HepG2 (cell line): ENCODE measurements around the gene ZER1. TPM values are rescaled to one million over a fixed set of nuclear protein-coding genes. Genes with fewer than 3 reads are reported as not detected.

Experiments used
- ADNP ChIP-seq: sonication (generic); formaldehyde crosslinking; IDR thresholded peaks from 2 replicates; pipeline ENCODE4 v1.4.0; 2020; ENCODE audit warnings: missing genetic modification reagents
- ASH2L ChIP-seq: fragments of 300-600, 200-600 bp; sonication (generic); IDR thresholded peaks from 2 replicates; pipeline ENCODE4 v1.7.0; 2017; ENCODE audit warnings: low read depth, mild to moderate bottlenecking, moderate library complexity, mixed read lengths, low read length; ENCODE audit not compliant: insufficient read length
- ATF2 ChIP-seq: sonication (generic); formaldehyde crosslinking; IDR thresholded peaks from 2 replicates; pipeline ENCODE4 v1.4.0; 2020; ENCODE audit warnings: missing genetic modification reagents
- GATA4 ChIP-seq: sonication (generic); IDR thresholded peaks from 2 replicates; pipeline ENCODE4 v1.6.1; 2016; ENCODE audit warnings: antibody characterized with exemption, low read depth, borderline replicate concordance
- GTF3A ChIP-seq: sonication (generic); formaldehyde crosslinking; conservative IDR thresholded peaks from 2 replicates; pipeline ENCODE4 v1.4.0; 2020; ENCODE audit warnings: mild to moderate bottlenecking, missing genetic modification reagents
- HMG20B ChIP-seq: conservative IDR thresholded peaks from 2 replicates; pipeline ENCODE4 v1.6.1; 2016; ENCODE audit warnings: missing genetic modification reagents, missing compliant biosample characterization
- IKZF5 ChIP-seq: IDR thresholded peaks from 2 replicates; pipeline ENCODE4 v1.6.1; 2018; ENCODE audit warnings: missing genetic modification reagents, mild to moderate bottlenecking, missing compliant biosample characterization
- JUN ChIP-seq: sonication (generic); formaldehyde crosslinking; IDR thresholded peaks from 2 replicates; pipeline ENCODE4 v1.4.0; 2020; ENCODE audit warnings: mild to moderate bottlenecking, missing genetic modification reagents
- KAT7 ChIP-seq: IDR thresholded peaks from 2 replicates; pipeline ENCODE4 v1.6.1; 2018; ENCODE audit warnings: borderline replicate concordance, missing compliant biosample characterization
- SALL1 ChIP-seq: sonication (generic); formaldehyde crosslinking; IDR thresholded peaks from 2 replicates; pipeline ENCODE4 v1.8.0; 2022; ENCODE audit warnings: mild to moderate bottlenecking, missing genetic modification reagents
- ZBTB49 ChIP-seq: sonication (generic); formaldehyde crosslinking; IDR thresholded peaks from 2 replicates; pipeline ENCODE4 v1.4.0; 2020; ENCODE audit warnings: missing genetic modification reagents, borderline replicate concordance
- ZNF432 ChIP-seq: sonication (generic); formaldehyde crosslinking; IDR thresholded peaks from 2 replicates; pipeline ENCODE4 v1.5.0; 2020; ENCODE audit warnings: missing genetic modification reagents, mild to moderate bottlenecking, borderline replicate concordance
- ZNF737 ChIP-seq: sonication (generic); formaldehyde crosslinking; IDR thresholded peaks from 2 replicates; pipeline ENCODE4 v1.5.0; 2020; ENCODE audit warnings: missing genetic modification reagents, mild to moderate bottlenecking, borderline replicate concordance
- polyA plus RNA-seq, 8 experiments: library from polyadenylated mRNA; depleted of rRNA in 3 of 8; stranded (reverse) in 7 of 8; unstranded in 1 of 8; fragments of >200 nt; fragmentation: Illumina TruSeq in 4 of 8; extraction: Trizol in 4 of 8; gene quantifications; 2 replicates each; pipeline versions ENCODE4 v1.2.1 to v1.2.3, GENCODE V29; 2011 to 2016; ENCODE audit warnings: low read depth in 4 of 8, missing spikeins in 1 of 8, mixed read lengths in 1 of 8; ENCODE audit not compliant: insufficient read depth in 1 of 8
- total RNA-seq, 5 experiments: library from RNA; depleted of rRNA; stranded (reverse); fragments of >200 nt; fragmentation: Illumina TruSeq; extraction: Trizol; gene quantifications; 2 replicates each; pipeline ENCODE4 v1.2.3, GENCODE V29; 2016; ENCODE audit warnings: low read depth in 1 of 5
- TF ChIP-seq, protein P1 (sequence below): sonication (generic); formaldehyde crosslinking; IDR thresholded peaks from 2 replicates; pipeline ENCODE4 v1.4.0; 2020; ENCODE audit warnings: missing genetic modification reagents, mild to moderate bottlenecking, borderline replicate concordance
- TF ChIP-seq, protein P2 (sequence below): sonication (generic); formaldehyde crosslinking; IDR thresholded peaks from 2 replicates; pipeline ENCODE4 v1.4.0; 2020; ENCODE audit warnings: mild to moderate bottlenecking, missing genetic modification reagents

ZER1 gene
- total and polyA plus RNA-seq, 2 of the 13 experiments (the other 11 are each of a cell fraction or from before 2014, with no cell fraction given) = 7.7 to 40.0 TPM

GRCh38 chr9:128786681-128787601 is 15.2 kb upstream of the ZER1 start, which contains the start of gene TBC1D13 (continued):
- TF ChIP-seq, protein P1, sequence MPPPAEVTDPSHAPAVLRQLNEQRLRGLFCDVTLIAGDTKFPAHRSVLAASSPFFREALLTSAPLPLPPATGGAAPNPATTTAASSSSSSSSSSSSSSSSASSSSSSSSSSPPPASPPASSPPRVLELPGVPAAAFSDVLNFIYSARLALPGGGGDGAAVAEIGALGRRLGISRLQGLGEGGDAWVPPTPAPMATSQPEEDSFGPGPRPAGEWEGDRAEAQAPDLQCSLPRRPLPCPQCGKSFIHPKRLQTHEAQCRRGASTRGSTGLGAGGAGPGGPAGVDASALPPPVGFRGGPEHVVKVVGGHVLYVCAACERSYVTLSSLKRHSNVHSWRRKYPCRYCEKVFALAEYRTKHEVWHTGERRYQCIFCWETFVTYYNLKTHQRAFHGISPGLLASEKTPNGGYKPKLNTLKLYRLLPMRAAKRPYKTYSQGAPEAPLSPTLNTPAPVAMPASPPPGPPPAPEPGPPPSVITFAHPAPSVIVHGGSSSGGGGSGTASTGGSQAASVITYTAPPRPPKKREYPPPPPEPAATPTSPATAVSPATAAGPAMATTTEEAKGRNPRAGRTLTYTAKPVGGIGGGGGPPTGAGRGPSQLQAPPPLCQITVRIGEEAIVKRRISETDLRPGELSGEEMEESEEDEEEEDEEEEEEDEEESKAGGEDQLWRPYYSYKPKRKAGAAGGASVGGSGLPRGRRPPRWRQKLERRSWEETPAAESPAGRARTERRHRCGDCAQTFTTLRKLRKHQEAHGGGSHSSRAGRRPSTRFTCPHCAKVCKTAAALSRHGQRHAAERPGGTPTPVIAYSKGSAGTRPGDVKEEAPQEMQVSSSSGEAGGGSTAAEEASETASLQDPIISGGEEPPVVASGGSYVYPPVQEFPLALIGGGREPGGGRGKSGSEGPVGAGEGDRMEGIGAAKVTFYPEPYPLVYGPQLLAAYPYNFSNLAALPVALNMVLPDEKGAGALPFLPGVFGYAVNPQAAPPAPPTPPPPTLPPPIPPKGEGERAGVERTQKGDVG (CRISPR knock-in tag) = peak; percentile 85; the same call in 1 of the 2 replicates
- TF ChIP-seq SALL1 = peak; percentile 95
- peak; percentile 98 for TF ChIP-seq IKZF5 (CRISPR knock-in tag)
- TF ChIP-seq ZNF432 (CRISPR knock-in tag) = no peak
- TF ChIP-seq, protein P2, sequence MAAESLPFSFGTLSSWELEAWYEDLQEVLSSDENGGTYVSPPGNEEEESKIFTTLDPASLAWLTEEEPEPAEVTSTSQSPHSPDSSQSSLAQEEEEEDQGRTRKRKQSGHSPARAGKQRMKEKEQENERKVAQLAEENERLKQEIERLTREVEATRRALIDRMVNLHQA = no peak
- TF ChIP-seq ATF2 (CRISPR knock-in tag) = peak; percentile 64
- TF ChIP-seq GTF3A = no peak
- TF ChIP-seq KAT7 = peak; percentile 94; the same call in 1 of the 2 replicates
- TF ChIP-seq JUN (CRISPR knock-in tag) = peak; percentile 18; the same call in 1 of the 2 replicates
- 0 out of 2 replicates have a peak, but pooled peaks have one; percentile 33 for TF ChIP-seq HMG20B (CRISPR knock-in tag)
- TF ChIP-seq ASH2L = peak; percentile 76
- no peak for TF ChIP-seq ZNF737 (CRISPR knock-in tag)
- TF ChIP-seq ADNP (CRISPR knock-in tag) = no peak
- TF ChIP-seq ZBTB49 (CRISPR knock-in tag) = no peak
- TF ChIP-seq GATA4 = no peak
